GM23338 (cell line): Measurements from ENCODE around the gene POLD4. TPM values are rescaled to one million over a fixed set of nuclear protein-coding genes. Genes with fewer than 3 reads are reported as not detected.

Experiments
- ATAC-seq: fragments of 200-7000 bp; cut with Tn5 transposase; 3 replicates; pipeline ENCODE4 v1.9.1; 2020
- DNase-seq: peaks from one replicate; pipeline ENCODE4 v3.0.0-alpha.2; 2015; ENCODE audit warnings: low spot score
- H2AFZ ChIP-seq: fragments of 200-600 bp; sonication (generic); 2 replicates; pipeline ENCODE4 v1.8.0; 2016; ENCODE audit warnings: antibody characterized with exemption, mild to moderate bottlenecking, moderate library complexity
- H3F3A ChIP-seq: fragments of 200-600 bp; sonication (generic); replicated peaks from 2 replicates; pipeline ENCODE4 v1.8.0; 2017; ENCODE audit warnings: antibody characterized with exemption, mixed run types, low read depth
- H3K27ac ChIP-seq: fragments of 200-600 bp; sonication (generic); 2 replicates; pipeline ENCODE4 v1.6.1; 2016; ENCODE audit warnings: low read depth
- H3K27me3 ChIP-seq: fragments of 200-600 bp; sonication (generic); 2 replicates; pipeline ENCODE4 v1.8.0; 2016; ENCODE audit warnings: mild to moderate bottlenecking, mixed run types, moderate library complexity; ENCODE audit not compliant: insufficient read depth
- H3K36me3 ChIP-seq: fragments of 200-600 bp; sonication (generic); 2 replicates; pipeline ENCODE4 v1.8.0; 2016; ENCODE audit warnings: mild to moderate bottlenecking; ENCODE audit not compliant: insufficient read depth
- H3K4me1 ChIP-seq: fragments of 200-600 bp; sonication (generic); 2 replicates; pipeline ENCODE4 v1.8.0; 2016; ENCODE audit warnings: mild to moderate bottlenecking, moderate library complexity; ENCODE audit not compliant: insufficient read depth
- H3K4me2 ChIP-seq: fragments of 200-600 bp; sonication (generic); 2 replicates; pipeline ENCODE4 v1.7.1; 2017; ENCODE audit warnings: mixed run types
- H3K4me3 ChIP-seq: fragments of 200-600 bp; sonication (generic); 2 replicates; pipeline ENCODE4 v1.6.1; 2016; ENCODE audit warnings: mixed run types
- H3K79me2 ChIP-seq: fragments of 200-600 bp; sonication (generic); replicated peaks from 2 replicates; pipeline ENCODE4 v1.8.0; 2017; ENCODE audit warnings: mild to moderate bottlenecking; ENCODE audit not compliant: insufficient read depth
- H3K9me2 ChIP-seq: fragments of 200-600 bp; sonication (generic); 2 replicates; pipeline ENCODE4 v1.8.0; 2017; ENCODE audit not compliant: insufficient read depth
- H4K20me1 ChIP-seq: fragments of 200-600 bp; sonication (generic); replicated peaks from 2 replicates; pipeline ENCODE4 v1.8.0; 2017; ENCODE audit warnings: mild to moderate bottlenecking; ENCODE audit not compliant: insufficient read depth
- H3K27ac Mint-ChIP-seq: 2 replicates; pipeline ENCODE4 v1.8.0; 2020; ENCODE audit warnings: inconsistent platforms, mild to moderate bottlenecking, moderate library complexity, mixed read lengths
- H3K27me3 Mint-ChIP-seq: 3 replicates; pipeline ENCODE4 v1.8.0; 2022; ENCODE audit warnings: low read depth, mild to moderate bottlenecking, moderate library complexity, mixed read lengths, inconsistent platforms; ENCODE audit not compliant: insufficient read depth, poor library complexity
- H3K36me3 Mint-ChIP-seq: 3 replicates; pipeline ENCODE4 v1.8.0; 2021; ENCODE audit warnings: low read depth, mild to moderate bottlenecking, inconsistent platforms, moderate library complexity, mixed read lengths
- H3K4me1 Mint-ChIP-seq: 3 replicates; pipeline ENCODE4 v1.8.0; 2020; ENCODE audit warnings: mild to moderate bottlenecking, inconsistent platforms, mixed read lengths
- H3K4me3 Mint-ChIP-seq: 3 replicates; pipeline ENCODE4 v1.8.0; 2021; ENCODE audit warnings: moderate library complexity, mild to moderate bottlenecking, inconsistent platforms, mixed read lengths
- H3K9me3 Mint-ChIP-seq: 3 replicates; pipeline ENCODE4 v1.8.0; 2020; ENCODE audit warnings: moderate library complexity, mild to moderate bottlenecking, inconsistent platforms, mixed read lengths
- CREB1 ChIP-seq: fragments of 250-450 bp; sonication (Bioruptor Pico); IDR thresholded peaks from 2 replicates; pipeline ENCODE4 v1.5.0; 2020; ENCODE audit warnings: low read depth, mild to moderate bottlenecking, moderate library complexity
- EZH2 ChIP-seq: fragments of 200-600 bp; sonication (generic); IDR thresholded peaks from one replicate; pipeline ENCODE4 v1.8.0; 2017; ENCODE audit warnings: antibody characterized with exemption, mild to moderate bottlenecking, low read depth; ENCODE audit not compliant: unreplicated experiment
- EZH2phosphoT487 ChIP-seq: fragments of 200-600 bp; sonication (generic); IDR thresholded peaks from one replicate; pipeline ENCODE4 v1.8.1; 2018; ENCODE audit warnings: antibody characterized with exemption; ENCODE audit not compliant: unreplicated experiment
- JUNB ChIP-seq: IDR thresholded peaks from one replicate; pipeline ENCODE4 v1.6.1; 2016; ENCODE audit warnings: antibody characterized with exemption; ENCODE audit not compliant: unreplicated experiment
- NANOG ChIP-seq: IDR thresholded peaks from 2 replicates; pipeline ENCODE4 v1.6.1; 2016; ENCODE audit warnings: antibody characterized with exemption, borderline replicate concordance
- ZNF331 ChIP-seq: fragments of 250-450 bp; sonication (Bioruptor Pico); IDR thresholded peaks from 2 replicates; pipeline ENCODE4 v1.5.0; 2020; ENCODE audit warnings: low read depth, mild to moderate bottlenecking, moderate library complexity
- polyA plus RNA-seq: library from polyadenylated mRNA; unstranded; fragments of >200 nt; fragmentation: Nextera tagmentation; extraction: Ambion mirVana; gene quantifications from 2 replicates; pipeline ENCODE4 v1.2.1, GENCODE V29; 2016
- total RNA-seq: library from RNA; depleted of rRNA; stranded (reverse); fragments of >200 nt; shearing (Covaris generic); gene quantifications from 2 replicates; pipeline ENCODE4 v1.2.3, GENCODE V29; 2014
- TF ChIP-seq, protein P1 (sequence below): IDR thresholded peaks from one replicate; pipeline ENCODE4 v1.6.1; 2018; ENCODE audit warnings: antibody characterized with exemption; ENCODE audit not compliant: unreplicated experiment
- TF ChIP-seq, protein P2 (sequence below), 2 experiments: fragments of 200-600 bp in 1 of 2; sonication (generic) in 1 of 2; conservative IDR thresholded peaks; 2 replicates each; pipeline versions ENCODE4 v1.5.1 to v1.6.1; 2016 to 2017; ENCODE audit warnings: antibody characterized with exemption in 2 of 2, low read depth in 2 of 2, mild to moderate bottlenecking in 2 of 2, moderate library complexity in 1 of 2
- TF ChIP-seq, protein P3 (sequence below): IDR thresholded peaks from 2 replicates; pipeline ENCODE4 v1.6.1; 2016; ENCODE audit warnings: antibody characterized with exemption

POLD4 gene
- total and polyA plus RNA-seq, 2 experiments from 2014 or later, result 16.2 to 23.0 TPM

DNA sequence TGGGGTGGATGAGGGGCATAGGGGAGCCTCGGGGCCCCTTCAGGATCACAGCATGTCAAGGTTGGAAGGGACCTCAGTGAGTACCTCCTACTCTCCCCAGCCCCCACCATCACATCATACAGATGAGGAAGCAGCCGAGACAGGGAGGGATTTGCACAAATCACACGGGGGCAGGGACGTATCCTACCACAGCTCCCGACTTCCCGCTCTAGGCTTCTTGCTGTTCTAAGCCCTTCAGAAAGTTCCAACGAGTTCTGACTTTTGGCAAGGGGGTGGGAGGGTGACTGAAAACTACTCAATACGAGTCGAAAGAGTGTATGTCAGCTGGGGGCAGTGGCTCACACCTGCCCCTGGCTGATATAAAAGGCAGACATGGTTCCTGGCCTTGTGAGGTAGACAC, 33.7 kb upstream of the POLD4 start (continued):
- TF ChIP-seq, protein P1, sequence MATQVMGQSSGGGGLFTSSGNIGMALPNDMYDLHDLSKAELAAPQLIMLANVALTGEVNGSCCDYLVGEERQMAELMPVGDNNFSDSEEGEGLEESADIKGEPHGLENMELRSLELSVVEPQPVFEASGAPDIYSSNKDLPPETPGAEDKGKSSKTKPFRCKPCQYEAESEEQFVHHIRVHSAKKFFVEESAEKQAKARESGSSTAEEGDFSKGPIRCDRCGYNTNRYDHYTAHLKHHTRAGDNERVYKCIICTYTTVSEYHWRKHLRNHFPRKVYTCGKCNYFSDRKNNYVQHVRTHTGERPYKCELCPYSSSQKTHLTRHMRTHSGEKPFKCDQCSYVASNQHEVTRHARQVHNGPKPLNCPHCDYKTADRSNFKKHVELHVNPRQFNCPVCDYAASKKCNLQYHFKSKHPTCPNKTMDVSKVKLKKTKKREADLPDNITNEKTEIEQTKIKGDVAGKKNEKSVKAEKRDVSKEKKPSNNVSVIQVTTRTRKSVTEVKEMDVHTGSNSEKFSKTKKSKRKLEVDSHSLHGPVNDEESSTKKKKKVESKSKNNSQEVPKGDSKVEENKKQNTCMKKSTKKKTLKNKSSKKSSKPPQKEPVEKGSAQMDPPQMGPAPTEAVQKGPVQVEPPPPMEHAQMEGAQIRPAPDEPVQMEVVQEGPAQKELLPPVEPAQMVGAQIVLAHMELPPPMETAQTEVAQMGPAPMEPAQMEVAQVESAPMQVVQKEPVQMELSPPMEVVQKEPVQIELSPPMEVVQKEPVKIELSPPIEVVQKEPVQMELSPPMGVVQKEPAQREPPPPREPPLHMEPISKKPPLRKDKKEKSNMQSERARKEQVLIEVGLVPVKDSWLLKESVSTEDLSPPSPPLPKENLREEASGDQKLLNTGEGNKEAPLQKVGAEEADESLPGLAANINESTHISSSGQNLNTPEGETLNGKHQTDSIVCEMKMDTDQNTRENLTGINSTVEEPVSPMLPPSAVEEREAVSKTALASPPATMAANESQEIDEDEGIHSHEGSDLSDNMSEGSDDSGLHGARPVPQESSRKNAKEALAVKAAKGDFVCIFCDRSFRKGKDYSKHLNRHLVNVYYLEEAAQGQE, result no peak
- TF ChIP-seq CREB1 (CRISPR knock-in tag), result no peak

DNA sequence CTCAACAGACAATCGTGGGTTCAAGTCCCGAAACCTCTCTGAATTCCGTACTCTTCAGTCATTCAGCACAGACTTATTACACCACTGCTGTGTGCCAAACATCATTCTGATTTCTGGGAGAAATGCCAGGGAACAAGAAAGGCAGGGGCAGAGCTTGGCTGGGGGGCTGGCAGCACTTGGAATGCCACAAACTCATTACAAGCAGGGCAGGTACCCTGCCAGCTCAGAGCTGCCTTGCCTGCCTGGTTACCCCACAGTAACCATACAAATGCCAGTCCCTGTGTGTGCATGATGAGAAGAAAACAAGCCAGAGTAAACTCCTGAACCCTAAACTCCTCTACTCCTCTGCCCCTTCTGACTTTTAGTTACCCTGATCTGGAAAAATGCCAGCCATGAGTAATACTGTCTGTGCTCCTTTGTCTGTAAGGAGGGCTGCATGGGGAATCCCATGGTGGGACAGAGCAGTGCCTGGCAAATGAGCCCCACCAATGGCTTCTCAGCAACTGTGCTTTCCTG, 31.6 kb upstream of the POLD4 start:
- Histone ChIP-seq H3K79me2 (no peaks in the 10 kb centered on the region), H3F3A (0 out of 2 replicates have a peak, but pooled peaks cover 4% of the 10 kb centered on the region), H3K4me2 (no peak overlapping the region), H4K20me1 (no peaks in the 10 kb centered on the region; the same call in 1 of the 2 replicates), H3K27ac (no peak overlapping the region), H3K36me3 (no peaks in the 10 kb centered on the region), H3K9me2 (no peaks in the 10 kb centered on the region), H3K27me3 (peaks cover 7% of the 10 kb centered on the region; the same call in 1 of the 2 replicates), H3K4me3 (no peak overlapping the region), H3K4me1 (peaks cover 8% of the 10 kb centered on the region; the same call in 1 of the 2 replicates), H2AFZ (no peak overlapping the region)
- DNase-seq, result no peak
- Mint-ChIP-seq H3K27me3 (peaks cover 9% of the 10 kb centered on the region), H3K9me3 (no peaks in the 10 kb centered on the region; the same call in 1 of the 3 replicates), H3K36me3 (no peaks in the 10 kb centered on the region; the same call in 2 of the 3 replicates), H3K4me3 (no peak overlapping the region), H3K4me1 (peaks cover 31% of the 10 kb centered on the region), H3K27ac (no peak overlapping the region)
- no peak for ATAC-seq
- TF ChIP-seq EZH2phosphoT487, result no peak
- TF ChIP-seq EZH2, result no peak
- TF ChIP-seq, protein P2, sequence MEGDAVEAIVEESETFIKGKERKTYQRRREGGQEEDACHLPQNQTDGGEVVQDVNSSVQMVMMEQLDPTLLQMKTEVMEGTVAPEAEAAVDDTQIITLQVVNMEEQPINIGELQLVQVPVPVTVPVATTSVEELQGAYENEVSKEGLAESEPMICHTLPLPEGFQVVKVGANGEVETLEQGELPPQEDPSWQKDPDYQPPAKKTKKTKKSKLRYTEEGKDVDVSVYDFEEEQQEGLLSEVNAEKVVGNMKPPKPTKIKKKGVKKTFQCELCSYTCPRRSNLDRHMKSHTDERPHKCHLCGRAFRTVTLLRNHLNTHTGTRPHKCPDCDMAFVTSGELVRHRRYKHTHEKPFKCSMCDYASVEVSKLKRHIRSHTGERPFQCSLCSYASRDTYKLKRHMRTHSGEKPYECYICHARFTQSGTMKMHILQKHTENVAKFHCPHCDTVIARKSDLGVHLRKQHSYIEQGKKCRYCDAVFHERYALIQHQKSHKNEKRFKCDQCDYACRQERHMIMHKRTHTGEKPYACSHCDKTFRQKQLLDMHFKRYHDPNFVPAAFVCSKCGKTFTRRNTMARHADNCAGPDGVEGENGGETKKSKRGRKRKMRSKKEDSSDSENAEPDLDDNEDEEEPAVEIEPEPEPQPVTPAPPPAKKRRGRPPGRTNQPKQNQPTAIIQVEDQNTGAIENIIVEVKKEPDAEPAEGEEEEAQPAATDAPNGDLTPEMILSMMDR (conservative IDR thresholded peaks at IDR 0.05; ENCODE audit: low read depth in 2 of 2), result no peak
- no peak for TF ChIP-seq JUNB
- TF ChIP-seq, protein P3, sequence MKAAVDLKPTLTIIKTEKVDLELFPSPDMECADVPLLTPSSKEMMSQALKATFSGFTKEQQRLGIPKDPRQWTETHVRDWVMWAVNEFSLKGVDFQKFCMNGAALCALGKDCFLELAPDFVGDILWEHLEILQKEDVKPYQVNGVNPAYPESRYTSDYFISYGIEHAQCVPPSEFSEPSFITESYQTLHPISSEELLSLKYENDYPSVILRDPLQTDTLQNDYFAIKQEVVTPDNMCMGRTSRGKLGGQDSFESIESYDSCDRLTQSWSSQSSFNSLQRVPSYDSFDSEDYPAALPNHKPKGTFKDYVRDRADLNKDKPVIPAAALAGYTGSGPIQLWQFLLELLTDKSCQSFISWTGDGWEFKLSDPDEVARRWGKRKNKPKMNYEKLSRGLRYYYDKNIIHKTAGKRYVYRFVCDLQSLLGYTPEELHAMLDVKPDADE, result no peak
- TF ChIP-seq, protein P1, result no peak
- no peak for TF ChIP-seq CREB1 (CRISPR knock-in tag)
- TF ChIP-seq NANOG, result no peak
- TF ChIP-seq ZNF331 (CRISPR knock-in tag), result no peak
